ENCODE measurements around the gene AKAIN1. TPM values are rescaled to one million over a fixed set of nuclear protein-coding genes. Genes with fewer than 3 reads are reported as not detected.

Gene AKAIN1
- total and polyA plus RNA-seq, 5 experiments from 2014 or later, result not detected

Other genes with a start within 250 kb of the AKAIN1 start
- gene ZBTB14, start 98.5 kb upstream of the AKAIN1 start, total RNA-seq, result 10 to 100 TPM; 42.7 to 48.7 TPM
- gene ZBTB14, start 98.5 kb upstream of the AKAIN1 start, polyA plus RNA-seq, result 10 to 100 TPM; 14.6 to 19.2 (median 18.4) TPM